ENCODE data around the gene RAB22A. TPM values are rescaled to one million over a fixed set of nuclear protein-coding genes. Genes with fewer than 3 reads are reported as not detected.

The RAB22A gene
- total and polyA plus RNA-seq, 2 donors (not counting 3 experiments of a cell fraction or from before 2014, with no cell fraction given) = 8.6 to 16.3 TPM

- ChIA-PET POLR2A (no interaction called here), CTCF (no interaction called here)
- dilution Hi-C loops (cut with MboI; ENCODE audit: extremely low pct_ligation_motif_present, low sequenced_read_pairs) (no loop called here), intact Hi-C loops (cut with micrococcal nuclease) (no loop called here)
- no peaks in the 10 kb centered on the region for H3K27me3 ChIP-seq (ENCODE audit: control insufficient read depth in 2 of 2, insufficient read depth in 2 of 2, low read length in 2 of 2)
- peaks cover 59% of the 10 kb centered on the region for H3K79me2 ChIP-seq (ENCODE audit: control insufficient read depth, insufficient read depth, low read length)
- H3K36me3 ChIP-seq (ENCODE audit: control insufficient read depth in 2 of 2, extremely low read depth in 1 of 2, insufficient read depth in 2 of 2, low read length in 2 of 2) = no peaks in the 10 kb centered on the region
- H3K27ac ChIP-seq (ENCODE audit: insufficient read depth, low read depth, low read length) = no peak overlapping the region
- H3K9me3 ChIP-seq (replicated peaks; ENCODE audit: control insufficient read depth, insufficient read depth, low read length) = no peaks in the 10 kb centered on the region
- FAIRE-seq = no peak
- H3K4me2 ChIP-seq (ENCODE audit: insufficient read depth, low read length) = no peak overlapping the region
- no peak overlapping the region for H3K9ac ChIP-seq (replicated peaks; ENCODE audit: extremely low read depth, insufficient read depth, low read length)
- H3K4me3 ChIP-seq (replicated peaks in 1 of 3; ENCODE audit: insufficient read depth in 1 of 3, low read depth in 1 of 3, low read length in 3 of 3) = no peak overlapping the region
- H4K20me1 ChIP-seq (replicated peaks; ENCODE audit: control insufficient read depth, extremely low read depth, insufficient read depth, low read length) = peaks cover 2% of the 10 kb centered on the region
- TF ChIP-seq MYC (IDR thresholded peaks at IDR 0.05; ENCODE audit: low read depth, low read length) = no peak
- TF ChIP-seq, protein P1, sequence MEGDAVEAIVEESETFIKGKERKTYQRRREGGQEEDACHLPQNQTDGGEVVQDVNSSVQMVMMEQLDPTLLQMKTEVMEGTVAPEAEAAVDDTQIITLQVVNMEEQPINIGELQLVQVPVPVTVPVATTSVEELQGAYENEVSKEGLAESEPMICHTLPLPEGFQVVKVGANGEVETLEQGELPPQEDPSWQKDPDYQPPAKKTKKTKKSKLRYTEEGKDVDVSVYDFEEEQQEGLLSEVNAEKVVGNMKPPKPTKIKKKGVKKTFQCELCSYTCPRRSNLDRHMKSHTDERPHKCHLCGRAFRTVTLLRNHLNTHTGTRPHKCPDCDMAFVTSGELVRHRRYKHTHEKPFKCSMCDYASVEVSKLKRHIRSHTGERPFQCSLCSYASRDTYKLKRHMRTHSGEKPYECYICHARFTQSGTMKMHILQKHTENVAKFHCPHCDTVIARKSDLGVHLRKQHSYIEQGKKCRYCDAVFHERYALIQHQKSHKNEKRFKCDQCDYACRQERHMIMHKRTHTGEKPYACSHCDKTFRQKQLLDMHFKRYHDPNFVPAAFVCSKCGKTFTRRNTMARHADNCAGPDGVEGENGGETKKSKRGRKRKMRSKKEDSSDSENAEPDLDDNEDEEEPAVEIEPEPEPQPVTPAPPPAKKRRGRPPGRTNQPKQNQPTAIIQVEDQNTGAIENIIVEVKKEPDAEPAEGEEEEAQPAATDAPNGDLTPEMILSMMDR (IDR thresholded peaks at IDR 0.05; ENCODE audit: extremely low read depth in 1 of 2, insufficient read depth in 1 of 2, low read depth in 1 of 2, low read length in 2 of 2) = no peak
- no peaks in the 10 kb centered on the region for H3K9me1 ChIP-seq (replicated peaks; ENCODE audit: control insufficient read depth, extremely low read depth, insufficient read depth, low read length)
- no TSS peak for BruUV-seq (replicated peaks)
- no peaks in the 10 kb centered on the region for H3K4me1 ChIP-seq (ENCODE audit: control insufficient read depth, extremely low read depth, insufficient read depth, low read length)
- no peak for DNase-seq (ENCODE audit: low read depth, low spot score)
- H2AFZ ChIP-seq (ENCODE audit: low read depth, low read length) = no peak overlapping the region
Observed at GRCh38 chr20:58331961-58332551, 22.5 kb downstream of the RAB22A start.

DNA sequence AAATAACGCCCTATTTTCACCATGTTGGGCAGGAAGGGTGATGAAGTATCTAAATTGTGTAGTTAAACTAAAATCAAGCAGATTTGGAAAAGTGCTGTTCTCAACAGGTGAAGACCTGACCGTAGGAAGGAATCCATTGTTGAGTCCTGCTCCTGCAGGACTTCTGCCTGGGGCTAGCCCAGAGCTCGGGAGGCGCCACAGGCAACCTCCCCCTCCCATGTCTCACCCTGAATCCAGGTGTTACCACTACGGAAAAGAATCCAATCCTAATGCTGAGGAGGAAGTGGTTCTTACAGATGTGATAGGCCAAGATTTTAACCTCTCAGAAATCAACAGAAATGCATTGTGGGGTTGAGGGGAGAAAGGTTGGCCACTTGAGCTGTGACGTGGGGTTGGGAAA is 30.2 kb downstream of the RAB22A start:
- Histone ChIP-seq H3K79me2 (ENCODE audit: control insufficient read depth, insufficient read depth, low read length) (peaks cover 46% of the 10 kb centered on the region), H3K4me2 (ENCODE audit: insufficient read depth, low read length) (no peak overlapping the region), H3K4me3 (replicated peaks in 1 of 3; ENCODE audit: insufficient read depth in 1 of 3, low read depth in 1 of 3, low read length in 3 of 3) (no peak overlapping the region), H3K9ac (replicated peaks; ENCODE audit: extremely low read depth, insufficient read depth, low read length) (no peak overlapping the region), H3K27ac (ENCODE audit: insufficient read depth, low read depth, low read length) (no peak overlapping the region), H3K9me3 (replicated peaks; ENCODE audit: control insufficient read depth, insufficient read depth, low read length) (no peaks in the 10 kb centered on the region), H3K27me3 (ENCODE audit: control insufficient read depth in 2 of 2, insufficient read depth in 2 of 2, low read length in 2 of 2) (no peaks in the 10 kb centered on the region), H3K9me1 (replicated peaks; ENCODE audit: control insufficient read depth, extremely low read depth, insufficient read depth, low read length) (no peaks in the 10 kb centered on the region), H3K36me3 (ENCODE audit: control insufficient read depth in 2 of 2, extremely low read depth in 1 of 2, insufficient read depth in 2 of 2, low read length in 2 of 2) (peaks cover 0 to under 1% of the 10 kb centered on the region in 2 experiments), H3K4me1 (ENCODE audit: control insufficient read depth, extremely low read depth, insufficient read depth, low read length) (peaks cover 36% of the 10 kb centered on the region), H2AFZ (ENCODE audit: low read depth, low read length) (no peak overlapping the region), H4K20me1 (replicated peaks; ENCODE audit: control insufficient read depth, extremely low read depth, insufficient read depth, low read length) (no peaks in the 10 kb centered on the region)
- intact Hi-C loops (cut with micrococcal nuclease) = loop anchor here (5.0 kb wide), 1 partner anchor 48 kb away; the partner anchor contains the start of gene VAPB
- DNase-seq (ENCODE audit: low read depth, low spot score) (no peak), FAIRE-seq (no peak)
- ChIA-PET POLR2A (no interaction called here), CTCF (no interaction called here)
- TF ChIP-seq JUN (IDR thresholded peaks at IDR 0.05; ENCODE audit: borderline replicate concordance, insufficient read depth, insufficient read length, low read depth) (no peak), FOS (IDR thresholded peaks at IDR 0.05; ENCODE audit: borderline replicate concordance, insufficient read depth, low read length) (no peak), POLR2A (IDR thresholded peaks at IDR 0.05; ENCODE audit: low read depth, low read length) (no peak), GATA2 (IDR thresholded peaks at IDR 0.05; ENCODE audit: insufficient read depth, insufficient read length, low read depth, low read length) (no peak), POLR2AphosphoS5 (IDR thresholded peaks at IDR 0.05; ENCODE audit: insufficient read depth, low read depth, low read length) (no peak), MYC (IDR thresholded peaks at IDR 0.05; ENCODE audit: low read depth, low read length) (no peak), EZH2 (IDR thresholded peaks at IDR 0.05; ENCODE audit: borderline replicate concordance, low read depth, low read length, severe bottlenecking) (no peak)
- TF ChIP-seq, protein P2, sequence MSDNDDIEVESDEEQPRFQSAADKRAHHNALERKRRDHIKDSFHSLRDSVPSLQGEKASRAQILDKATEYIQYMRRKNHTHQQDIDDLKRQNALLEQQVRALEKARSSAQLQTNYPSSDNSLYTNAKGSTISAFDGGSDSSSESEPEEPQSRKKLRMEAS (IDR thresholded peaks at IDR 0.05; ENCODE audit: insufficient read depth, insufficient read length) = no peak
- TF ChIP-seq, protein P1 (IDR thresholded peaks at IDR 0.05; ENCODE audit: extremely low read depth in 1 of 2, insufficient read depth in 1 of 2, low read depth in 1 of 2, low read length in 2 of 2) = no peak
- dilution Hi-C loops (cut with MboI; ENCODE audit: extremely low pct_ligation_motif_present, low sequenced_read_pairs) = no loop called here
- no TSS peak for BruUV-seq (replicated peaks)
